Smooth muscle cell (in vitro differentiated cells): ENCODE data around the gene SLC35F5. TPM values are rescaled to one million over a fixed set of nuclear protein-coding genes. Genes with fewer than 3 reads are reported as not detected.

Source experiments
- microRNA-seq: library from miRNA; unstranded; fragments of <30 nt; microRNA quantifications from one replicate; pipeline ENCODE4, GENCODE V29; 2016; ENCODE audit warnings: borderline number of aligned reads
- polyA plus RNA-seq: library from polyadenylated mRNA; unstranded; fragments of >200 nt; fragmentation: Nextera tagmentation; extraction: Ambion mirVana; gene quantifications from 2 replicates; pipeline ENCODE4 v1.2.1, GENCODE V29; 2016
- small RNA-seq: library from RNA; depleted of rRNA; stranded (forward); fragments of <200 nt; gene quantifications from one replicate; pipeline ENCODE3, GENCODE V24; 2014
- total RNA-seq: library from RNA; depleted of rRNA; stranded (reverse); fragments of >200 nt; gene quantifications from 2 replicates; pipeline ENCODE4 v1.2.3, GENCODE V29; 2014

The SLC35F5 gene
- total and polyA plus RNA-seq, 2 experiments from 2014 or later, result 47.8 to 83.7 TPM

Small RNA genes lying within 50 kb of the gene (microRNA-seq; reads per million reads assigned to microRNA genes)
- gene MIR4782, result not detected

Small RNA genes lying within 50 kb of the gene (small RNA-seq; reads per million reads assigned to genes)
- not detected for gene MIR4782
- gene RNU6-744P, result not detected

Other genes with a start within 250 kb of the SLC35F5 start
- 11.3 and 13.5 TPM in 2 replicates for gene RABL2A, start 129.4 kb downstream of the SLC35F5 start, total RNA-seq
- 10.9 and 11.8 TPM in 2 replicates for gene RABL2A, start 129.4 kb downstream of the SLC35F5 start, polyA plus RNA-seq
- gene ACTR3, start 133.4 kb upstream of the SLC35F5 start, total RNA-seq, result 257 and 263 TPM in 2 replicates
- gene ACTR3, start 133.4 kb upstream of the SLC35F5 start, polyA plus RNA-seq, result 173 and 199 TPM in 2 replicates